HG02588 (cell line): ENCODE results near the gene KLC1.

Experiments used
- ATAC-seq: cut with Tn5 transposase; IDR thresholded peaks from one replicate; pipeline ENCODE4 v1.9.1; 2021; ENCODE audit warnings: mild to moderate bottlenecking, moderate library complexity; ENCODE audit not compliant: unreplicated experiment

The KLC1 gene

DNA sequence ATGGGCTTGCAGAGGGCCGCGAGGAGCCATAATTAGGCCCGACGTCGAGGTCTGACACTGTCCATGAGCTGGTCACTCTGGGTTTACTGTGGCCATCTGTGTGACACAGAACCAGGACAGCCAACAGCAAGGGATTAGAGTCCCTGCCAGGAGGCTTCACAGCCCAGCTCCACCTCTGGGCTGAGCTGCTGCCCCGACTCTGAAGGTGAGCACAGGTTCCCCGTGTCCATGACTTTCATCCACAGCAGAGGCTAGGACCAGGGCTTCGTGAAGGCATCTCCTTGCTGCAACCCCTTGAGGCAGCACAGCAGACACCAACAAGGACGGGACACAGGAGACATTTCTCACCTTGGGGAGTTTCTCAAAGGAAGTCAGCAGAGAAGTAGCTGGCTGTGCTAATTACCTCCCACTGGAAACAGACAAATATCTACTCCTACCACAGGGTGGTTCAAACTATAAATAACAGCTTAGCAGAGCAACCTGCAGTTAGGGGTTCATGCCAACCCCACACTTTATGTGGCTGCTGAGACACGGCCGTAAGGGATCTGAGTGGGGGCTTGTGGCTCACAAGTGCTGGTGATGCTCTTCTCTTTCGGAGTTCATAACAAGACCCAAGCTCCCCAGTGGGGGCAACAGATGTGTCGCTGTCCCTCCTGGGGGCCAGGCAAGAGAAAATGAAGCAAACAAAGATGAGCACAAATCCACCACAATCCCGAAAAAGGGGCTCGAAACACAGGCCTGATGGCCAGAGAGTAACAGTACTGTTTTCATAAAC is 115.8 kb downstream of the KLC1 start:
- ATAC-seq: no peak

DNA sequence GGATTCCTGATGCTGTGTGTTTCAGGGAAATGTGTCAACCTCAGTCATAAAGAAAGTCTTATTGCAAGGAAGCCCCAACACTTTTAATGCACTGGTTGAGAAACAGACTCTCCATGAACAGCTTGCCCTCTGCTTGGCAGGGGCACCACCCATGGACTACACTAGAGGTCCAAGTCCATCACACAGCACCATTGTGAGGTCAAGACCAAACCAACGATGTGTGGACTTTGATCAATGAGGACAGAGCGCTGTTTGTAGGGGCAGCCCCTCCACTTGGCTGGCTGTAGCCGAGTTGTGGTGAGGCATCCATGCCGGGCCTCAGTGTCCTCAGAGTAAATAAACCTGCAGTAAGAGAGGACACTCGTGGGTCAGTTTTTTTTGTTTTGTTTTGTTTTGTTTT is 116.4 kb downstream of the KLC1 start:
- no peak for ATAC-seq

DNA sequence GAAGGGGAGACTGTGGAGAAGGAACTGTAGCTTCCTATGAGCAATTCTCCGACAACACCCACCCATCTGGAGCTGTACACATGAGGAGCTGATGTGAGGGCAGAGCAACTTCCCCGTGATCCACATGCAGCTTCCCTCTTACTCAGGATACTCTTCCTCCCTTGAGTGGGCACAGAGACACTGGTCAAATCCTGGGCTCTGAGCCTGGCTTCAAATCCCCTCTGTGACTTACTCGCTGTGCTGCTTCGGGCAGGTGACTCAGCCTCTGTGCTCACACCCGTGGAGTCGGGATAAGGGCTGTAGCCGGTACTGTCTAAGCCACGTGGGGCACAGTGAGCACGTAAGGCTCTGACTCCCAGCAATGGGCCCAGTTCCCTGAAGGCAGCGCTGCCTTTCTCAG is 117.7 kb downstream of the KLC1 start:
- no peak for ATAC-seq

DNA sequence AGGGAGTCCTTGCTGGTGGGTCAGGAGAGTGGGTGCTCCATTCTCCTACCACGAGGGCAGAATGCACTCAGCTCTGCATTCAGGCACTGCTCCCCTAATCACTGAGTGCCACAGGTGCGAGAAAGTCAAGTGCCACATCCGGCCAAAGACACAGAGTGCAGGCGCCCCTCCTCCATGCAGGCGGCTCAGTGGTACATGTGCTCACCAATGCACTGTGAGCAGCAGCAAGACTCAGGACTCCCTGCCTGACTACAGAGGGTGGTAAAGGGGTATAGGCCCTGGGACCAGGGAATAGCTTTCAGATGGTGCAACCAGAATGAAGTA is 119.5 kb downstream of the KLC1 start:
- no peak for ATAC-seq

DNA sequence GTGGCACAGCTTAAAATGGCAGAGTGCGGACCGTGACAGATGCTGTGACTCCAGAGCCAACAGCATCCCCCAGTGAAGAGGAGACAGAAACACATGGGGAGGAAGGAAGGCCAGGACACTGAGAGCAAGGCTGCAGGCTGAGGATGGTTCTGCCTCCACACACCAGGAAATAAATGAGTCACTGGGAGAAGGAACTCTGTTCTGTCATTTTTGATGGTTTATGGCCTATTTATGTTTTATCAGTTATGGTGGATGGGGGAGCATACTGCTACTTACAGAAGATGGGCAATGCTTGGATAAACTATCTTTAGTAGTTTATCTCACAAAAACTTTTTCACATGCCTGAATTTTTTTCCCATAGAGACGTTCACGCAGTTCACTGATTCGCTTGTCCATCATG is 120.4 kb downstream of the KLC1 start:
- ATAC-seq: no peak

DNA sequence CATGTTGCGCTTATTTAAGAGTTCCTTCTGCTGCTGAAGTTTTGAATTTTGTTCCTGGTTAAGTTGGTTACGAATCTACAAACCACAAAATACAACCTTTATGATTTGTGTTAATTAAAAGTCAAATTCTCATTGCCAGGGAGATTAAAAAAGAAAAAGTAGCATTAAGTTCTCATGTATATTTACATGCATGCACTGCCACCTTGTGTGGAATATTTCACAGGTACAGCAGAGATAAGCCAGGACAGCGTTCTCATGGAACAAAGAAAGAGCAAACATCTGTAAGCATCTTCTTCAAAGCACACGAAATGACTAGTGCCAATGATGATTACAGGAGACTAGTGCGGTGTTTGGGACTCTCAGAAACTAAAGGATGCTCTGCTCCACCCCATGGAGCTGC is 120.8 kb downstream of the KLC1 start:
- no peak for ATAC-seq
